Chondrocyte (in vitro differentiated cells): Measurements from ENCODE around the gene MDK. TPM values are rescaled to one million over a fixed set of nuclear protein-coding genes. Genes with fewer than 3 reads are reported as not detected.

ENCODE experiments used
- DNase-seq: peaks from one replicate; pipeline ENCODE4 v3.0.0; 2021; ENCODE audit warnings: mixed read lengths, low spot score
- H3K27ac Mint-ChIP-seq: one replicate; pipeline ENCODE4 v1.8.0; 2021; ENCODE audit warnings: mild to moderate bottlenecking, moderate library complexity, mixed read lengths; ENCODE audit not compliant: unreplicated experiment
- H3K27me3 Mint-ChIP-seq: 2 replicates; pipeline ENCODE4 v1.8.0; 2021; ENCODE audit warnings: low read depth, mixed read lengths
- H3K36me3 Mint-ChIP-seq: 2 replicates; pipeline ENCODE4 v1.8.0; 2021; ENCODE audit warnings: low read depth, mixed read lengths
- H3K4me1 Mint-ChIP-seq: 2 replicates; pipeline ENCODE4 v1.8.0; 2021; ENCODE audit warnings: low read depth, mild to moderate bottlenecking, mixed read lengths
- H3K4me3 Mint-ChIP-seq: one replicate; pipeline ENCODE4 v1.8.0; 2021; ENCODE audit warnings: mild to moderate bottlenecking, moderate library complexity, mixed read lengths; ENCODE audit not compliant: unreplicated experiment
- H3K9me3 Mint-ChIP-seq: 2 replicates; pipeline ENCODE4 v1.8.0; 2021; ENCODE audit warnings: low read depth, mixed read lengths
- total RNA-seq: library from RNA; stranded (reverse); gene quantifications from 3 replicates; pipeline ENCODE4 v1.2.1, GENCODE V29; 2021
- TF ChIP-seq, protein P1 (sequence below): fragments of 200-600 bp; sonication (generic); IDR thresholded peaks from 2 replicates; pipeline ENCODE4 v1.5.0; 2021; ENCODE audit warnings: antibody characterized with exemption, mild to moderate bottlenecking, moderate library complexity

Gene MDK
- total RNA-seq, 1 donor from 2014 or later, result 127 TPM

DNA sequence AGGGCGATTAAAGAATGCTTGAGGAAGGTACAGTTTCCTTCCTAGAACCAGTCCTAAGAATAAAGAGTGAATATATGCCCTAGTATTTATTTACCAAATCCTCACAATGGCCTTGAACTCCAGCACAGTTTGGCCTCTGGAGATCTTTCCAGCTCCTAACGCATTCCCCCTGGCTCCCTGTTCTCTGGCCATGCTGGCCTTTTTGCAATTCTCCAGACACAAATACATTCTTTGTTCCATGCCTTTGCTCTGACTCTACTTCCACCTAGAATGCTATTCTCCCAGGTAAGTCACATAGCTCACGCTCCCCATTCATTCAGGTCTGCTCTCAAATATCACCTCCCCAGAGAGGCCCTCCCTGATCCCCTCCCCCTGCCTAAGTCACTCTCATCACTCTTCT is 37.9 kb upstream of the MDK start:
- Mint-ChIP-seq H3K4me1 (peaks cover 31% of the 10 kb centered on the region), H3K27me3 (no peaks in the 10 kb centered on the region), H3K9me3 (no peaks in the 10 kb centered on the region), H3K36me3 (no peaks in the 10 kb centered on the region), H3K4me3 (no peak overlapping the region), H3K27ac (no peak overlapping the region)
- DNase-seq, result no peak
- TF ChIP-seq, protein P1, sequence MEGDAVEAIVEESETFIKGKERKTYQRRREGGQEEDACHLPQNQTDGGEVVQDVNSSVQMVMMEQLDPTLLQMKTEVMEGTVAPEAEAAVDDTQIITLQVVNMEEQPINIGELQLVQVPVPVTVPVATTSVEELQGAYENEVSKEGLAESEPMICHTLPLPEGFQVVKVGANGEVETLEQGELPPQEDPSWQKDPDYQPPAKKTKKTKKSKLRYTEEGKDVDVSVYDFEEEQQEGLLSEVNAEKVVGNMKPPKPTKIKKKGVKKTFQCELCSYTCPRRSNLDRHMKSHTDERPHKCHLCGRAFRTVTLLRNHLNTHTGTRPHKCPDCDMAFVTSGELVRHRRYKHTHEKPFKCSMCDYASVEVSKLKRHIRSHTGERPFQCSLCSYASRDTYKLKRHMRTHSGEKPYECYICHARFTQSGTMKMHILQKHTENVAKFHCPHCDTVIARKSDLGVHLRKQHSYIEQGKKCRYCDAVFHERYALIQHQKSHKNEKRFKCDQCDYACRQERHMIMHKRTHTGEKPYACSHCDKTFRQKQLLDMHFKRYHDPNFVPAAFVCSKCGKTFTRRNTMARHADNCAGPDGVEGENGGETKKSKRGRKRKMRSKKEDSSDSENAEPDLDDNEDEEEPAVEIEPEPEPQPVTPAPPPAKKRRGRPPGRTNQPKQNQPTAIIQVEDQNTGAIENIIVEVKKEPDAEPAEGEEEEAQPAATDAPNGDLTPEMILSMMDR, result no peak

DNA sequence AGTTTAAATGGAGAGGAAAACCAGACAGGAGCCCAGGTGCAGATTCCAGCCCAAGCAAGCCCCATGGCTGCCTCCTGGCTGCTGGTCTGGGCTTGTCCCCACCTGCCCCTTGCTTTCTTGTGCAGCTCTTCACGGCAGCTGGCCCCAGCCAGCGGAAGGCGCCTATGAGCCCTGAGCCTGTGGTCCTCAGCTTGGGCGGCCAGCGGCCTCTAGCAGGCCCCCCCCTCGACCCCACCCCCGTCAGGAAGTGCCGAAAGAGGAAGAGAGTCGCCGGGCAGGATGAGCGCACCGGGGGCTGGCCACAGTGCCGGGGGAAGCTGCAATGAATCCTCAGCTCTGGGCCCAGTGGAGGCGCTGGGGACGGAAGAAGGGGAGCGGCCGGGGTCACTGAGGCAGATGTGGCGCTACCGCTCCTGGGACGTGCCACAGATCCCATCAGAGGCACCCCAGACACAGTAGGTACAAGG is 36.3 kb upstream of the MDK start:
- Mint-ChIP-seq H3K4me3 (no peak overlapping the region), H3K9me3 (no peaks in the 10 kb centered on the region), H3K27me3 (no peaks in the 10 kb centered on the region), H3K27ac (no peak overlapping the region), H3K4me1 (peaks cover 28% of the 10 kb centered on the region), H3K36me3 (no peaks in the 10 kb centered on the region)
- TF ChIP-seq, protein P1, result no peak
- no peak for DNase-seq

DNA sequence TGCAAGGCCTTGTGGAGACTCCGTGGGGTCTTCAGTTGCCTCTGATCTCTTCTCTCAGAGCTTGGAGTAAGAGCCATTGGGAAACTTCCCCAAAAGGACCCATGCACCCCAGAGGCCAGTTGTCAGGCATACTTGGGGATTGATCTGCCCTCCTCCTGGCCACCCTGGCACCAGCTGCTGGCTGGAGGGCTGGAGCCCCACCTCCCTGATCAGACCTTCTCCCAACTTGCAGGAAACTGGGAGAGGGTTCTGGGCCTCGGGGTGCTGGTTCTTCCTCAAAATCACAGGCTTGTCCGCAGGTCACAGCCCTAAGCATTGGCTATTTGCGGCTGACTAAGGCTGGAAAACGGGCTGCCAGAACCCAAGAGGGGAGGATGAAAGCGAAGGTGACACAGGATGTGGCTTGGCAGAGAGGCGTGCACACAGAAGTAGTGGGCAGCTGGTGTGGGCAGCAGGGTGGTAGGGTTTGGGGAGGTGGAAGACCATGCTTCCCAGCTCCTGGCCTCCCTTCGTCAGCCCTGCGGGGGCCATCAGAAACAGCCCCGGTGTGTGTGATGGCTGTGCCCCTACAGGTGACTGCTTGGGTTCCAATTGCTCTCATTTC is 35.5 kb upstream of the MDK start:
- no peak overlapping the region for H3K4me3 Mint-ChIP-seq
- TF ChIP-seq, protein P1, result no peak
- peaks cover 28% of the 10 kb centered on the region for H3K4me1 Mint-ChIP-seq
- no peaks in the 10 kb centered on the region for H3K27me3 Mint-ChIP-seq
- no peak overlapping the region for H3K27ac Mint-ChIP-seq
- no peak for DNase-seq
- H3K9me3 Mint-ChIP-seq, result no peaks in the 10 kb centered on the region
- H3K36me3 Mint-ChIP-seq, result no peaks in the 10 kb centered on the region

DNA sequence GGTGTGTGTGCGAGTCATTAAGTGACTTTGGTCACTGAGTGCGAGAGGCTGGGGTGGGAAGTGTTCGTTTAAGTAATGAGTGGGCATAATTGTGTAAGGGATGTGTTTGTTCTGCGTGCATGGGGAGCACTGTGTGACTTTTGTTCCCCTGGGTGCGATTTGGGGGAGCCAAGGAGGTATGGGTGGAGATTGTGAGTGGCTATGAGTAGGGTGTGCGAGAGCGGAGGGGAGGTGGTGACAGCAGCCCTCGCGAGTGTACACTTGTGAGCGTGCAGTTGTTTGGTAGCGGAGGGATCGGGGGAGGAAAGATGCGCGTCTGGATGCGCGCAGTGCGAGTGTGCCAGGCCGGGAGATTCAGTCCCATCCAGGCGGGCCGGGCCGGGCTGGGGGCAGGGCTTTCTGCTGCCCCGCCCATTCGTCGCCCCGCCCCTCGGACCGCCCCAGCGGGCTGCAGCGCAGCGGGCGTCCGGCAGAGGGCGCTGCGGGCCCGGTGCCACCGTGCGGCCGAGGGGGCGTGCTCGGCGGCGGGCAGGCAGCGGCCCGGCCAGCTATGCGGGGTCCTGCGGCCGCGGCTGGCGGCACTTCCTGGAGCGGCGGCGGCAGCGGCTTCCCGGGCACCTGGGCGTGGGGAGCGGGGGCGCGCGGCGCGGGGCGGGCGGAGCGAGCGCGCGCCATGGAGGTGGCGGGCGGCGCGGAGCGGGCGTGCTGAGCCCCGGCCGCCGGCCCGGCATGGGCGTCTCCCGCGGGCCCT is 34.4 kb upstream of the MDK start, which contains the start of gene DGKZ:
Gene DGKZ (plus strand): TSS at position 578 of the 751 bp plus-strand sequence. CDS start 197 bp downstream, outside the sequence.
- peak within 1 kb of the TSS; percentile 14 for H3K27ac Mint-ChIP-seq
- H3K9me3 Mint-ChIP-seq, result no peaks in the 10 kb centered on the region
- peaks cover 36% of the 10 kb centered on the region for H3K4me1 Mint-ChIP-seq
- H3K4me3 Mint-ChIP-seq, result peak within 1 kb of the TSS; percentile 71
- no peaks in the 10 kb centered on the region for H3K36me3 Mint-ChIP-seq
- no peak for DNase-seq
- TF ChIP-seq, protein P1, result peak; percentile 81
- no peaks in the 10 kb centered on the region for H3K27me3 Mint-ChIP-seq

DNA sequence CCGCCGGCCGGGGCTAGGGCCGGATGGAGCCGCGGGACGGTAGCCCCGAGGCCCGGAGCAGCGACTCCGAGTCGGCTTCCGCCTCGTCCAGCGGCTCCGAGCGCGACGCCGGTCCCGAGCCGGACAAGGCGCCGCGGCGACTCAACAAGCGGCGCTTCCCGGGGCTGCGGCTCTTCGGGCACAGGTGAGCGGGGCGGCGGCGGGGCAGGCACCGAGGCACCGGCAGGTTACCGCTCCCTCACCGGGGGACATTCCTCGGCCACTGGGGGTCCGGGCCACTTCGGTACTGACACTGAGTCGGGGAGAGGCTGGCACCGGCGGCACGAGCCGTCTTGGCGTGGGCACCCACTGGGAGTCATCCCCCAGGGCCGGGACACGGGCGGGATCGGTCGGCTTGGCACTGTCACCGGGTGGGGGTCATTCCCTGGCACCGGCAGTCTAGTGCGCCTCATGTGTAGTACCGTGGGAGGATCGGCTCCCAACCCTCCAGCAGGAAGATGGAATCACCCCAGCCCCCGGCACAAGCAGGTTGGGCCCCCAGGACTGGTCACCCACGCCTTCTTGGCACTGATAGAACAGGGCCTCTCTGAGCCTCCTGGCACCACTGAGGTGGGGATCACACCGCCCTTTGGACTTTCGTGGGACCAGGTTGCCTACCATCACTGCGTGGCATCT is 33.7 kb upstream of the MDK start:
- TF ChIP-seq, protein P1, result no peak
- H3K9me3 Mint-ChIP-seq, result no peaks in the 10 kb centered on the region
- H3K36me3 Mint-ChIP-seq, result no peaks in the 10 kb centered on the region
- no peak overlapping the region for H3K27ac Mint-ChIP-seq
- peak overlapping the region; percentile 71 for H3K4me3 Mint-ChIP-seq
- H3K4me1 Mint-ChIP-seq, result peaks cover 32% of the 10 kb centered on the region
- DNase-seq, result no peak
- no peaks in the 10 kb centered on the region for H3K27me3 Mint-ChIP-seq
